Stimulated activated CD4-positive, alpha-beta T cell treated with anti-CD3 and anti-CD28 coated beads, Interleukin-12 subunit alpha, Interleukin-12 subunit beta, amount 100 ng/mL, for 4 hours (primary cell): ENCODE measurements around the gene AGXT2.
A peak's percentile ranks its signal among the peaks of the same experiment; 100 is the strongest.
"Not testable (repeated sequence)": the region's sequence is repeated elsewhere in the genome, so short reads cannot be mapped to it uniquely, and the experiment has no call there.

Experiments
- DNase-seq: peaks from one replicate; pipeline ENCODE4 v3.0.0-alpha.2; 2020

AGXT2 gene

GRCh38 chr5:35010676-35011075, 37.1 kb downstream of the AGXT2 start:
- DNase-seq: no peak

- no peak for DNase-seq
Measured at GRCh38 chr5:35009657-35010056, 38.1 kb downstream of the AGXT2 start.

GRCh38 chr5:35009019-35009418, 38.7 kb downstream of the AGXT2 start:
- no peak for DNase-seq

GRCh38 chr5:35004771-35005170, 43.0 kb downstream of the AGXT2 start:
- no peak for DNase-seq

GRCh38 chr5:35004200-35004599, 43.5 kb downstream of the AGXT2 start:
- no peak for DNase-seq

GRCh38 chr5:35003018-35003957, 44.5 kb downstream of the AGXT2 start:
- peak; percentile 51 for DNase-seq

- no peak for DNase-seq
Measured at GRCh38 chr5:35002459-35002858, 45.3 kb downstream of the AGXT2 start.

- no peak for DNase-seq
Measured at GRCh38 chr5:35001842-35002241, 45.9 kb downstream of the AGXT2 start.

- no peak for DNase-seq
Measured at GRCh38 chr5:34998058-34998789, 49.5 kb downstream of the AGXT2 start.

- no peak for DNase-seq
Measured at GRCh38 chr5:34996261-34996660, 51.5 kb downstream of the AGXT2 start.

GRCh38 chr5:34993951-34994350, 53.8 kb downstream of the AGXT2 start:
- no peak for DNase-seq

GRCh38 chr5:34991486-34992238, 56.1 kb downstream of the AGXT2 start:
- no peak for DNase-seq

GRCh38 chr5:34986965-34987364, 60.8 kb downstream of the AGXT2 start:
- DNase-seq: no peak

GRCh38 chr5:34982823-34983222, 64.9 kb downstream of the AGXT2 start:
- no peak for DNase-seq

GRCh38 chr5:34978681-34979080, 69.1 kb downstream of the AGXT2 start:
- DNase-seq: no peak

- no peak for DNase-seq
Measured at GRCh38 chr5:34977934-34978613, 69.7 kb downstream of the AGXT2 start.

- no peak for DNase-seq
Measured at GRCh38 chr5:34976347-34976746, 71.4 kb downstream of the AGXT2 start.

GRCh38 chr5:34971655-34972054, 76.1 kb downstream of the AGXT2 start:
- not testable (repeated sequence) for DNase-seq

- DNase-seq: no peak
Measured at GRCh38 chr5:34970552-34970951, 77.2 kb downstream of the AGXT2 start.

GRCh38 chr5:34968258-34968657, 79.5 kb downstream of the AGXT2 start:
- no peak for DNase-seq

- DNase-seq: no peak
Measured at GRCh38 chr5:34967540-34967939, 80.2 kb downstream of the AGXT2 start.

GRCh38 chr5:34959323-34959722, 88.4 kb downstream of the AGXT2 start:
- no peak for DNase-seq
